ENCODE measurements around the gene HOXC9.

DNA sequence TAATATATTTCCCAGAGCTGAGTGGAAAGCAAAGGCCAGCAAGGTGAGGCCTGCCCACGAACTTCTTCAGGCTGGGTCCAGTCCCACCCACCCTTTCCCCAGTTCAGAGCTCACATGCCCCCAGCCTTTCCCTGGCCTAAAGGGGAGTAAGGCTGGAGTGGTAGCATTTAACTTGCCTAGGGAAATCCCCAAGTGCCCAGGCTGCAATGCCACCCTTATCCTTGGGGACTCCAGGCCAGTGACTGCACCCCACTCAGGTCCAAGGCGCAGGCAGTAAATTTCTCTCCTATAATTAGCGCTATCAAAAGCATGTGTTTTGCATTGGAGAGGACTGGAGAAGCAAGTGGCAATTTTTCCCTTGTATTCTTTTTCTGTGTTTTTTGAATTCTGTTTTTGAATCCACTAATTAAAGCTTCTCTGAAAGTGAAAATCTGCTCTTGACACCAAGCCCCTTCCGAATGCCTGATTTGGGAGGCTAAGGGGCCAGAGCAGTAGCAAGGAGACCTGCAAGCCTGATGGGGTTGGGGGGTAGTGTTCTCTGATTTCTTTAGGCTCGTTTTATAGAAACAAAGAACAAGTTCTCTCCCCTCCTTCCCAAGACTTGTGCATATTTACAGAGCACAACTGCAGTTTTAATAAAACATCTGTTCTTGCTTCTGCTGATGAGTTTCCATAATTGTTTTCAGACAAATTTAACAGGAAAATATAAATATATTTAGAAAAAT lies 24.8 kb downstream of the HOXC9 start:
- TF ChIP-seq, protein P1, sequence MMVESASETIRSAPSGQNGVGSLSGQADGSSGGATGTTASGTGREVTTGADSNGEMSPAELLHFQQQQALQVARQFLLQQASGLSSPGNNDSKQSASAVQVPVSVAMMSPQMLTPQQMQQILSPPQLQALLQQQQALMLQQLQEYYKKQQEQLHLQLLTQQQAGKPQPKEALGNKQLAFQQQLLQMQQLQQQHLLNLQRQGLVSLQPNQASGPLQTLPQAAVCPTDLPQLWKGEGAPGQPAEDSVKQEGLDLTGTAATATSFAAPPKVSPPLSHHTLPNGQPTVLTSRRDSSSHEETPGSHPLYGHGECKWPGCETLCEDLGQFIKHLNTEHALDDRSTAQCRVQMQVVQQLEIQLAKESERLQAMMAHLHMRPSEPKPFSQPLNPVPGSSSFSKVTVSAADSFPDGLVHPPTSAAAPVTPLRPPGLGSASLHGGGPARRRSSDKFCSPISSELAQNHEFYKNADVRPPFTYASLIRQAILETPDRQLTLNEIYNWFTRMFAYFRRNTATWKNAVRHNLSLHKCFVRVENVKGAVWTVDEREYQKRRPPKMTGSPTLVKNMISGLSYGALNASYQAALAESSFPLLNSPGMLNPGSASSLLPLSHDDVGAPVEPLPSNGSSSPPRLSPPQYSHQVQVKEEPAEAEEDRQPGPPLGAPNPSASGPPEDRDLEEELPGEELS (CRISPR knock-in tag; IDR thresholded peaks at IDR 0.05), result no peak
- no peak for TF ChIP-seq ZNF121 (CRISPR knock-in tag; IDR thresholded peaks at IDR 0.05)
- TF ChIP-seq, protein P2, sequence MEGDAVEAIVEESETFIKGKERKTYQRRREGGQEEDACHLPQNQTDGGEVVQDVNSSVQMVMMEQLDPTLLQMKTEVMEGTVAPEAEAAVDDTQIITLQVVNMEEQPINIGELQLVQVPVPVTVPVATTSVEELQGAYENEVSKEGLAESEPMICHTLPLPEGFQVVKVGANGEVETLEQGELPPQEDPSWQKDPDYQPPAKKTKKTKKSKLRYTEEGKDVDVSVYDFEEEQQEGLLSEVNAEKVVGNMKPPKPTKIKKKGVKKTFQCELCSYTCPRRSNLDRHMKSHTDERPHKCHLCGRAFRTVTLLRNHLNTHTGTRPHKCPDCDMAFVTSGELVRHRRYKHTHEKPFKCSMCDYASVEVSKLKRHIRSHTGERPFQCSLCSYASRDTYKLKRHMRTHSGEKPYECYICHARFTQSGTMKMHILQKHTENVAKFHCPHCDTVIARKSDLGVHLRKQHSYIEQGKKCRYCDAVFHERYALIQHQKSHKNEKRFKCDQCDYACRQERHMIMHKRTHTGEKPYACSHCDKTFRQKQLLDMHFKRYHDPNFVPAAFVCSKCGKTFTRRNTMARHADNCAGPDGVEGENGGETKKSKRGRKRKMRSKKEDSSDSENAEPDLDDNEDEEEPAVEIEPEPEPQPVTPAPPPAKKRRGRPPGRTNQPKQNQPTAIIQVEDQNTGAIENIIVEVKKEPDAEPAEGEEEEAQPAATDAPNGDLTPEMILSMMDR (IDR thresholded peaks at IDR 0.05), result no peak
- no peak for TF ChIP-seq GTF2I (CRISPR knock-in tag; conservative IDR thresholded peaks at IDR 0.05)
- no peak for TF ChIP-seq ATF3 (CRISPR knock-in tag; conservative IDR thresholded peaks at IDR 0.05)
- no peak for TF ChIP-seq SP1 (CRISPR knock-in tag; conservative IDR thresholded peaks at IDR 0.05)
- TF ChIP-seq FOXJ3 (CRISPR knock-in tag; IDR thresholded peaks at IDR 0.05; ENCODE audit: borderline replicate concordance), result no peak
- no peak for TF ChIP-seq PRRX2 (CRISPR knock-in tag; IDR thresholded peaks at IDR 0.05)
- TF ChIP-seq E2F5 (CRISPR knock-in tag; IDR thresholded peaks at IDR 0.05), result no peak
- no peak for TF ChIP-seq MAX (CRISPR knock-in tag; IDR thresholded peaks at IDR 0.05)
- TF ChIP-seq IRF1 (CRISPR knock-in tag; IDR thresholded peaks at IDR 0.05), result no peak

Data from WTC11 (cell line).